GM23338 (cell line): Measurements from ENCODE around the gene MCFD2. TPM values are rescaled to one million over a fixed set of nuclear protein-coding genes. Genes with fewer than 3 reads are reported as not detected.
A peak's percentile ranks its signal among the peaks of the same experiment; 100 is the strongest.

ENCODE experiments used
- ATAC-seq: fragments of 200-7000 bp; cut with Tn5 transposase; 3 replicates; pipeline ENCODE4 v1.9.1; 2020
- DNase-seq: peaks from one replicate; pipeline ENCODE4 v3.0.0-alpha.2; 2015; ENCODE audit warnings: low spot score
- H2AFZ ChIP-seq: fragments of 200-600 bp; sonication (generic); 2 replicates; pipeline ENCODE4 v1.8.0; 2016; ENCODE audit warnings: antibody characterized with exemption, mild to moderate bottlenecking, moderate library complexity
- H3F3A ChIP-seq: fragments of 200-600 bp; sonication (generic); replicated peaks from 2 replicates; pipeline ENCODE4 v1.8.0; 2017; ENCODE audit warnings: antibody characterized with exemption, mixed run types, low read depth
- H3K27ac ChIP-seq: fragments of 200-600 bp; sonication (generic); 2 replicates; pipeline ENCODE4 v1.6.1; 2016; ENCODE audit warnings: low read depth
- H3K27me3 ChIP-seq: fragments of 200-600 bp; sonication (generic); 2 replicates; pipeline ENCODE4 v1.8.0; 2016; ENCODE audit warnings: mild to moderate bottlenecking, mixed run types, moderate library complexity; ENCODE audit not compliant: insufficient read depth
- H3K36me3 ChIP-seq: fragments of 200-600 bp; sonication (generic); 2 replicates; pipeline ENCODE4 v1.8.0; 2016; ENCODE audit warnings: mild to moderate bottlenecking; ENCODE audit not compliant: insufficient read depth
- H3K4me1 ChIP-seq: fragments of 200-600 bp; sonication (generic); 2 replicates; pipeline ENCODE4 v1.8.0; 2016; ENCODE audit warnings: mild to moderate bottlenecking, moderate library complexity; ENCODE audit not compliant: insufficient read depth
- H3K4me2 ChIP-seq: fragments of 200-600 bp; sonication (generic); 2 replicates; pipeline ENCODE4 v1.7.1; 2017; ENCODE audit warnings: mixed run types
- H3K4me3 ChIP-seq: fragments of 200-600 bp; sonication (generic); 2 replicates; pipeline ENCODE4 v1.6.1; 2016; ENCODE audit warnings: mixed run types
- H3K79me2 ChIP-seq: fragments of 200-600 bp; sonication (generic); replicated peaks from 2 replicates; pipeline ENCODE4 v1.8.0; 2017; ENCODE audit warnings: mild to moderate bottlenecking; ENCODE audit not compliant: insufficient read depth
- H3K9me2 ChIP-seq: fragments of 200-600 bp; sonication (generic); 2 replicates; pipeline ENCODE4 v1.8.0; 2017; ENCODE audit not compliant: insufficient read depth
- H4K20me1 ChIP-seq: fragments of 200-600 bp; sonication (generic); replicated peaks from 2 replicates; pipeline ENCODE4 v1.8.0; 2017; ENCODE audit warnings: mild to moderate bottlenecking; ENCODE audit not compliant: insufficient read depth
- H3K27ac Mint-ChIP-seq: 2 replicates; pipeline ENCODE4 v1.8.0; 2020; ENCODE audit warnings: inconsistent platforms, mild to moderate bottlenecking, moderate library complexity, mixed read lengths
- H3K27me3 Mint-ChIP-seq: 3 replicates; pipeline ENCODE4 v1.8.0; 2022; ENCODE audit warnings: low read depth, mild to moderate bottlenecking, moderate library complexity, mixed read lengths, inconsistent platforms; ENCODE audit not compliant: insufficient read depth, poor library complexity
- H3K36me3 Mint-ChIP-seq: 3 replicates; pipeline ENCODE4 v1.8.0; 2021; ENCODE audit warnings: low read depth, mild to moderate bottlenecking, inconsistent platforms, moderate library complexity, mixed read lengths
- H3K4me1 Mint-ChIP-seq: 3 replicates; pipeline ENCODE4 v1.8.0; 2020; ENCODE audit warnings: mild to moderate bottlenecking, inconsistent platforms, mixed read lengths
- H3K4me3 Mint-ChIP-seq: 3 replicates; pipeline ENCODE4 v1.8.0; 2021; ENCODE audit warnings: moderate library complexity, mild to moderate bottlenecking, inconsistent platforms, mixed read lengths
- H3K9me3 Mint-ChIP-seq: 3 replicates; pipeline ENCODE4 v1.8.0; 2020; ENCODE audit warnings: moderate library complexity, mild to moderate bottlenecking, inconsistent platforms, mixed read lengths
- CREB1 ChIP-seq: fragments of 250-450 bp; sonication (Bioruptor Pico); IDR thresholded peaks from 2 replicates; pipeline ENCODE4 v1.5.0; 2020; ENCODE audit warnings: low read depth, mild to moderate bottlenecking, moderate library complexity
- CTCF ChIP-seq, 2 experiments: fragments of 200-600 bp in 1 of 2; sonication (generic) in 1 of 2; conservative IDR thresholded peaks; 2 replicates each; pipeline versions ENCODE4 v1.5.1 to v1.6.1; 2016 to 2017; ENCODE audit warnings: antibody characterized with exemption in 2 of 2, low read depth in 2 of 2, mild to moderate bottlenecking in 2 of 2, moderate library complexity in 1 of 2
- ETS1 ChIP-seq: IDR thresholded peaks from 2 replicates; pipeline ENCODE4 v1.6.1; 2016; ENCODE audit warnings: antibody characterized with exemption
- EZH2 ChIP-seq: fragments of 200-600 bp; sonication (generic); IDR thresholded peaks from one replicate; pipeline ENCODE4 v1.8.0; 2017; ENCODE audit warnings: antibody characterized with exemption, mild to moderate bottlenecking, low read depth; ENCODE audit not compliant: unreplicated experiment
- EZH2phosphoT487 ChIP-seq: fragments of 200-600 bp; sonication (generic); IDR thresholded peaks from one replicate; pipeline ENCODE4 v1.8.1; 2018; ENCODE audit warnings: antibody characterized with exemption; ENCODE audit not compliant: unreplicated experiment
- JUNB ChIP-seq: IDR thresholded peaks from one replicate; pipeline ENCODE4 v1.6.1; 2016; ENCODE audit warnings: antibody characterized with exemption; ENCODE audit not compliant: unreplicated experiment
- NANOG ChIP-seq: IDR thresholded peaks from 2 replicates; pipeline ENCODE4 v1.6.1; 2016; ENCODE audit warnings: antibody characterized with exemption, borderline replicate concordance
- POLR2AphosphoS5 ChIP-seq: IDR thresholded peaks from 2 replicates; pipeline ENCODE4 v1.6.1; 2016; ENCODE audit warnings: antibody characterized with exemption, low read depth
- REST ChIP-seq: IDR thresholded peaks from one replicate; pipeline ENCODE4 v1.6.1; 2018; ENCODE audit warnings: antibody characterized with exemption; ENCODE audit not compliant: unreplicated experiment
- STAT1 ChIP-seq: IDR thresholded peaks from one replicate; pipeline ENCODE4 v1.6.1; 2016; ENCODE audit warnings: antibody characterized with exemption; ENCODE audit not compliant: unreplicated experiment
- ZNF114 ChIP-seq: fragments of 250-450 bp; sonication (Bioruptor Pico); IDR thresholded peaks from 2 replicates; pipeline ENCODE4 v1.5.0; 2020; ENCODE audit warnings: mild to moderate bottlenecking, moderate library complexity
- ZNF331 ChIP-seq: fragments of 250-450 bp; sonication (Bioruptor Pico); IDR thresholded peaks from 2 replicates; pipeline ENCODE4 v1.5.0; 2020; ENCODE audit warnings: low read depth, mild to moderate bottlenecking, moderate library complexity
- ZNF462 ChIP-seq: fragments of 250-450 bp; sonication (Bioruptor Pico); IDR thresholded peaks from 2 replicates; pipeline ENCODE4 v1.5.0; 2020; ENCODE audit warnings: mild to moderate bottlenecking, moderate library complexity
- polyA plus RNA-seq: library from polyadenylated mRNA; unstranded; fragments of >200 nt; fragmentation: Nextera tagmentation; extraction: Ambion mirVana; gene quantifications from 2 replicates; pipeline ENCODE4 v1.2.1, GENCODE V29; 2016
- total RNA-seq: library from RNA; depleted of rRNA; stranded (reverse); fragments of >200 nt; shearing (Covaris generic); gene quantifications from 2 replicates; pipeline ENCODE4 v1.2.3, GENCODE V29; 2014

The MCFD2 gene
- total and polyA plus RNA-seq, 2 experiments from 2014 or later, result 55.1 to 91.9 TPM

- H3K36me3 Mint-ChIP-seq, result no peaks in the 10 kb centered on the region; the same call in 1 of the 3 replicates
- H3K4me3 ChIP-seq, result peak overlapping the region; percentile 86; the same call in 1 of the 2 replicates
- peaks cover 18% of the 10 kb centered on the region for H3K4me1 ChIP-seq
- ATAC-seq (no peak), DNase-seq (no peak)
- no peaks in the 10 kb centered on the region; the same call in 1 of the 2 replicates for H4K20me1 ChIP-seq
- peaks cover 25% of the 10 kb centered on the region for H3K27me3 Mint-ChIP-seq
- peaks cover 17% of the 10 kb centered on the region for H3K27me3 ChIP-seq
- no peaks in the 10 kb centered on the region for H3K9me3 Mint-ChIP-seq
- TF ChIP-seq ETS1 (no peak), REST (no peak), CREB1 (CRISPR knock-in tag) (no peak), POLR2AphosphoS5 (no peak), STAT1 (no peak), ZNF462 (CRISPR knock-in tag) (no peak), CTCF (conservative IDR thresholded peaks at IDR 0.05; ENCODE audit: low read depth in 2 of 2) (no peak), ZNF331 (no peak), NANOG (no peak), JUNB (no peak), ZNF114 (no peak), EZH2 (no peak), EZH2phosphoT487 (no peak)
- H3K27ac Mint-ChIP-seq, result no peak overlapping the region
- H2AFZ ChIP-seq, result no peak overlapping the region
- H3K9me2 ChIP-seq, result no peaks in the 10 kb centered on the region
- H3K79me2 ChIP-seq, result peaks cover 37% of the 10 kb centered on the region
- no peaks in the 10 kb centered on the region for H3K36me3 ChIP-seq
- peaks cover 34% of the 10 kb centered on the region for H3K4me1 Mint-ChIP-seq
- peak overlapping the region; percentile 97; the same call in 1 of the 2 replicates for H3K4me2 ChIP-seq
- H3K27ac ChIP-seq, result no peak overlapping the region
- H3K4me3 Mint-ChIP-seq, result peak overlapping the region; percentile 90
- 0 out of 2 replicates have a peak, but pooled peaks cover 10% of the 10 kb centered on the region for H3F3A ChIP-seq
Observed at GRCh38 chr2:46942891-46943626, 27.5 kb upstream of the MCFD2 start.
